Measurements from ENCODE around the gene BPIFB3. TPM values are rescaled to one million over a fixed set of nuclear protein-coding genes. Genes with fewer than 3 reads are reported as not detected.
"Not testable (repeated sequence)": the region's sequence is repeated elsewhere in the genome, so short reads cannot be mapped to it uniquely, and the experiment has no call there.

Gene BPIFB3
- total RNA-seq, 1 donor from 2014 or later = not detected

DNA sequence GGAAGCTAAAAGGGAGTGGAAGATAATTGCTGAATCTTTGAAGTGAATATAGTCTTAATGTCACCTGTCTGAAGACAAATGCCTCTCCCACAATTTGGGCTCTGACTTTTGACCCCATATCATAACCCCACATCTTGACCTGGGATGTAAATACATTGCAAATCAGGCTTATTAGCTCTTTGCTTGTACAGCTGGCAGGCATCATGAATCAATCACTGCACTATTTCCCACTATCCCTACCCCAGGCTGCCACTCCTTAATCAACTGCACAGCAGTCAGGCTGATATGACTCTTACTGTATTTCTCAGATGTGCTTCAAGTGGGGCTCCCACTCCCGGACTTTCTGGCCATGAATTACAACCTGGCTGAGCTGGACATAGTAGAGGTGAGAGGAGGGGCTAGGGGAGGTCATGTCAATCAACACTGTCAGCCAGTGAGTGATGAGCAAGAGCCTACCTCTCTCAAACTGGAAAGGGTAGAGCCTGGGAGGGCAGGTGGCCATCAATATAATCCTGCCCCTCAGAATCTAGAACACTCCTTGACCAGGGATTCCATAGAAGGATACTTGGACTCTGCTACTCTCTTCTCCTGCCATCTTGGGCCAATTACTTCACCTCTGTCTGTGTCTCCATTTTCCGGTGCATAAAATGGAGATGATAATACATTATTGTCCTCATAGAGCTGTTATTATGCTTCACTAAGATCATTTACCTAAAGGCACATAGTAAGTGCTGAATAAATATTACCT, 10.5 kb upstream of the BPIFB3 start:
- no peak overlapping the region for H3K4me3 ChIP-seq
- H3K4me1 Mint-ChIP-seq = no peaks in the 10 kb centered on the region
- H2AFZ ChIP-seq (replicated peaks) = no peak overlapping the region
- no peak overlapping the region for H3K27ac ChIP-seq
- H3K36me3 ChIP-seq = no peaks in the 10 kb centered on the region
- peaks cover 7% of the 10 kb centered on the region for H3K27me3 Mint-ChIP-seq (ENCODE audit: insufficient read depth, low read depth)
- no peak overlapping the region for H3K27ac Mint-ChIP-seq
- H3K4me1 ChIP-seq = no peaks in the 10 kb centered on the region
- H3K36me3 Mint-ChIP-seq = no peaks in the 10 kb centered on the region
- H3K27me3 ChIP-seq = peaks cover 15% of the 10 kb centered on the region
- no peaks in the 10 kb centered on the region for H4K20me1 ChIP-seq (ENCODE audit: low read depth)
- no peaks in the 10 kb centered on the region for H3K9me3 ChIP-seq (ENCODE audit: low read depth)
- H3F3A ChIP-seq (ENCODE audit: low read depth) = no peaks in the 10 kb centered on the region
- no peak overlapping the region for H3K9ac ChIP-seq
- H3K79me2 ChIP-seq (ENCODE audit: low read depth) = no peaks in the 10 kb centered on the region
- DNase-seq (ENCODE audit: low spot score) = no peak
- H3K4me2 ChIP-seq = no peak overlapping the region
- no peak overlapping the region for H3K4me3 Mint-ChIP-seq
- no peak for TF ChIP-seq CTCF (IDR thresholded peaks at IDR 0.05)
- TF ChIP-seq EZH2phosphoT487 (IDR thresholded peaks at IDR 0.05) = no peak
- no peak for TF ChIP-seq EZH2 (IDR thresholded peaks at IDR 0.05)
- H3K9me3 Mint-ChIP-seq = peaks cover 19% of the 10 kb centered on the region

DNA sequence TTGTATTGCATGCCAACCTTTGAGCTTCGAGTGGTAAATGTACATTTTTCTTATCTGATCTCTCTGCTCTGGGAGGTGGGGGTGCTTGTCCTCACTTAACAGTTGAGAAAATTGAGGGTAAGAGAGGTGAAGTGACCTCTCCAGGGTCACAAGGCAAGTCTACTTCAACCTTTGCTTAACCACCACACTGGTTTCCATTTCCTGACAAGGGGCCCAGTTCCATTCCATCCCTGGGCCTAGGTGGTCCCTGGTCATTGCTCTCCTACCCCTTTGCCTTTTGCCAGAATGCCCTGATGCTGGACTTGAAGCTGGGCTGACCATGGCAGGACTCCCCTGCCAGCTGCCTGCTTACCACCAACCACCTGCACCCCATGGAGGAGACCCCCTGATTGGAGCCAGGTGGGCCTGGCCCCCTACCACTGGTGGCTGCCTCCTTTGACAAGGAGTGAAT, 9.9 kb upstream of the BPIFB3 start:
- H3K36me3 Mint-ChIP-seq = no peaks in the 10 kb centered on the region
- peaks cover 9% of the 10 kb centered on the region for H3K27me3 ChIP-seq
- H3K27me3 Mint-ChIP-seq (ENCODE audit: insufficient read depth, low read depth) = peaks cover 7% of the 10 kb centered on the region
- no peak overlapping the region for H3K9ac ChIP-seq
- no peak for TF ChIP-seq EZH2phosphoT487 (IDR thresholded peaks at IDR 0.05)
- TF ChIP-seq EZH2 (IDR thresholded peaks at IDR 0.05) = no peak
- no peak for TF ChIP-seq CTCF (IDR thresholded peaks at IDR 0.05)
- H3K36me3 ChIP-seq = no peaks in the 10 kb centered on the region
- no peak overlapping the region for H3K27ac ChIP-seq
- H3K4me1 ChIP-seq = no peaks in the 10 kb centered on the region
- H3F3A ChIP-seq (ENCODE audit: low read depth) = no peaks in the 10 kb centered on the region
- no peaks in the 10 kb centered on the region for H3K79me2 ChIP-seq (ENCODE audit: low read depth)
- H3K4me3 Mint-ChIP-seq = no peak overlapping the region
- no peak for DNase-seq (ENCODE audit: low spot score)
- no peak overlapping the region for H3K4me2 ChIP-seq
- no peak overlapping the region for H3K27ac Mint-ChIP-seq
- no peaks in the 10 kb centered on the region for H3K9me3 ChIP-seq (ENCODE audit: low read depth)
- H2AFZ ChIP-seq (replicated peaks) = no peak overlapping the region
- no peaks in the 10 kb centered on the region for H3K4me1 Mint-ChIP-seq
- H4K20me1 ChIP-seq (ENCODE audit: low read depth) = no peaks in the 10 kb centered on the region
- peaks cover 19% of the 10 kb centered on the region for H3K9me3 Mint-ChIP-seq
- H3K4me3 ChIP-seq = no peak overlapping the region

DNA sequence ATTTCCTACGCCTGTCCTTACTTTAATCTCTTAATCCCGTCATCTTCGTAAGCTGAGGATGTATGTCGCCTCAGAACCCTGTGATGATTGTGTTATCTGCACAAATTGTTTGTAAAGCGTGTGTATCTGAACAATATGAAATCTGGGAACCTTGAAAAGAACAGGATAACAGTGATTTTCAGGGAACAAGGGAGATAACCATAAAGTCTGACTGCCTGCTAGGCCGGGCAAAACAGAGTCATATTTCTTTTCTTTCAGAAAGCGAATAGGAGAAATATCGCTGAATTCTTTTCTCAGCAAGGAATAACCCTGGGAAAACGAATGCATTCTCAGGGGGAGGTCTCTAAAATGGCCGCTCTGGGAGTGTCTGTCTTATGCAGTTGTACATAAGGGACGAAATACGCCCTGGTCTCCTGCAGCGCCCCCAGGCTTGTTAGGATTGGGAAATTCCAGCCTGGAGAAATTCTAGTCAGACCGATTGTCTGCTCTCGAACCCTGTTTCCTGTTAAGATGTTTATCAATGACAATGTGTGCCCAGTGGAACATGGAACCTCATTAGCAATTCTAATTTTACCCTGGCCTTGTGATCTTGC, 8.5 kb upstream of the BPIFB3 start:
- not testable (repeated sequence) for H3K4me1 Mint-ChIP-seq; H3K4me2 ChIP-seq; H4K20me1 ChIP-seq (ENCODE audit: low read depth); DNase-seq (ENCODE audit: low spot score); H3K27me3 Mint-ChIP-seq (ENCODE audit: insufficient read depth, low read depth); H3K4me1 ChIP-seq; H3K4me3 ChIP-seq; H3K27ac Mint-ChIP-seq; H3K27me3 ChIP-seq; H3K9me3 ChIP-seq (ENCODE audit: low read depth); H3K36me3 Mint-ChIP-seq; H3K36me3 ChIP-seq; H3F3A ChIP-seq (ENCODE audit: low read depth); H3K9ac ChIP-seq; H3K79me2 ChIP-seq (ENCODE audit: low read depth); H3K4me3 Mint-ChIP-seq; H2AFZ ChIP-seq (replicated peaks); H3K27ac ChIP-seq
- H3K9me3 Mint-ChIP-seq = peaks cover 19% of the 10 kb centered on the region

DNA sequence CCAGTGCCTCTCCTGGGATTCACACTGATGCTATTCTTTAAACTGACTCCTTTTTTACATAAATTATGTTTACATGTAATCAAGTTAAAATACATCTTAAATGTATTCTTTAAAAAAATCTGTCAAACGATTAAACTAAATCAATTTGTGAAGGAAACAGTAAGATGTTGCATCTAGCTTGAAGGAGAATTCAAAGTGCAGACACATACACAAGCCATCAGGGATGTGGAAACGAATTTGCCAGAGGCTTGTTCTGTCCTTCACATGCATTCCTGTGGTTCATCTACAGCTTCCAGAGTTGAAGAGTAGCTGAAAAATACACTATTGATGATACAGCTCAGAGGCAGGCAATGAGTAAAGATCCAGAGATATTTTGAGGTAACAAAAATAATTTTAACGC, 7.3 kb upstream of the BPIFB3 start:
- H3K36me3 ChIP-seq = no peaks in the 10 kb centered on the region
- no peaks in the 10 kb centered on the region for H3K27me3 ChIP-seq
- no peak overlapping the region for H3K4me3 ChIP-seq
- H3K9me3 Mint-ChIP-seq = peaks cover 19% of the 10 kb centered on the region
- no peaks in the 10 kb centered on the region for H3K79me2 ChIP-seq (ENCODE audit: low read depth)
- no peaks in the 10 kb centered on the region for H3K4me1 ChIP-seq
- TF ChIP-seq CTCF (IDR thresholded peaks at IDR 0.05) = no peak
- no peak for TF ChIP-seq EZH2 (IDR thresholded peaks at IDR 0.05)
- TF ChIP-seq EZH2phosphoT487 (IDR thresholded peaks at IDR 0.05) = no peak
- H3K4me1 Mint-ChIP-seq = peaks cover 4% of the 10 kb centered on the region
- H3K27ac ChIP-seq = no peak overlapping the region
- no peaks in the 10 kb centered on the region for H4K20me1 ChIP-seq (ENCODE audit: low read depth)
- no peaks in the 10 kb centered on the region for H3F3A ChIP-seq (ENCODE audit: low read depth)
- no peak overlapping the region for H3K27ac Mint-ChIP-seq
- peaks cover 3% of the 10 kb centered on the region for H3K27me3 Mint-ChIP-seq (ENCODE audit: insufficient read depth, low read depth)
- H3K4me3 Mint-ChIP-seq = no peak overlapping the region
- DNase-seq (ENCODE audit: low spot score) = no peak
- H3K36me3 Mint-ChIP-seq = no peaks in the 10 kb centered on the region
- H3K9ac ChIP-seq = no peak overlapping the region
- H3K4me2 ChIP-seq = no peak overlapping the region
- no peak overlapping the region for H2AFZ ChIP-seq (replicated peaks)
- H3K9me3 ChIP-seq (ENCODE audit: low read depth) = no peaks in the 10 kb centered on the region

Data from neural progenitor cell (in vitro differentiated cells).